ENCODE measurements around the gene SCG5. TPM values are rescaled to one million over a fixed set of nuclear protein-coding genes. Genes with fewer than 3 reads are reported as not detected.

Gene SCG5
- polyA plus RNA-seq, 3 donors, result 0.83 to 59.5 (median 3.4) TPM

GRCh38 chr15:32738666-32739065 is 97.2 kb downstream of the SCG5 start:
- H3K27ac ChIP-seq (ENCODE audit: low read depth, low read length), result no peak overlapping the region
- WGBS, 3 donors, result 81 to 91% (median 85%) methylated on average over 1 of the region's 1 CpG

DNA sequence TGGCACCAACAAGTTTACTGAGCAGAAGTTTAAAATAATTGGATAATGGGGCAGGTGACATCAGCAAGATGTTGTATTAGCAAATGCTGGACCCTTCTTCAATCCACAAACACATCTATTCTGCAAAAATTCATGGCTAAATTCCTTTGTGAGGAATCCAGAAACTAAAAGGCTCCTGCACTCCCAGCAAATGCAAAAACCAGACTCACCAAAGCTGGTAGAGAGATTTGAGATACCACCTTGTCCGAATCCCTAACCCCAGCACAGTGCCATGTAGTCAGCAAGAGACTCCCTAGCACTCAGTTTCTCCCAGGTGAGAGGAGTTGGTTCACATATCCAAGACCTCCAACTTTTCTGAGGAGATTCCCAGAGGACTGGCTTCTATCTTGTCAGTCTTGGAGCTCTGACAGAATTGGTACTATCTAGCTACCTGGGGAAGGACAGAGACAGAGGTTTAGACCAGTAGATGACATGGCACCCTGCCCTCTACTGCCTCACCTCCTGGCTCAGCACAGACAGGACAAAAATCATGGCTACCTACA is 98.1 kb downstream of the SCG5 start:
- 78 to 93% (median 82%) methylated on average over 1 of the region's 1 CpG for WGBS, 3 donors
- no peak overlapping the region for H3K27ac ChIP-seq (ENCODE audit: low read depth, low read length)

- H3K27ac ChIP-seq (ENCODE audit: low read depth, low read length), result no peak overlapping the region
- WGBS, 3 donors, result 59 to 66% (median 65%) methylated on average over 5 of the region's 5 CpGs
Measured at GRCh38 chr15:32743411-32744140, 102.1 kb downstream of the SCG5 start.

DNA sequence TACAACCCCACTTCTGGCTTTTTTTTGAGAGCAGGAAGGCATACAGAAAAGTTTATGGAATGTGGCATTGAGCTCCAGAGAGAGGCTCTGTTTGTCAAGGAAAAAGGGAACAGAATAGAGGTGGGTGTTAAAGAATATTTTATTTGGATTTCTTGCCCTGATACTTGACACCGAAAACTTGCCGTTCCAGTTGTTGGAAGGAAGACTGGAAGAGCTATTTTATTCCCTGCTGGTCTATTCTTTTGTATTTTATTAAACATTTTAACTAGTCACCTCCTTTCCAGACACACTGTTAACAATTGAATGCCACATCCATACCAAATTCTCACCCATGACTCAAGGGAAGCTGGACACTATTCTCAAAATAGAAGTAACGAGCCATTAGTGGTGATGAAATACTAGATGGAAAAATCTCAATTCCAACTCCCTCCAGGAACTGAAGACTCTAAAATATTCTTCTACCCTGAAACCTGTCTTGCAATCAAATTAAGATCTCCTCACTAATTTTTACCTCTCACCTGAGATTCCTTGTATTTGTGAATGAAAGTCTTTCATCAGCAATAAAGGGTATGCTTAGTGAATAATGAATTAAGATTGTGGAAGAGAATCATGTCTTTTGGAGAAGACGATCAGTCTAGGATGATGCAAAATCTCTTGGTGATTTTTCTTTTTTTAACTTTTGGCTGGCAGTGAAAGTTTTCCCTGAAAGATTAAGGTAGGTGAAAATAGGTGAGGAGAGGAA is 104.8 kb downstream of the SCG5 start:
- H3K27ac ChIP-seq (ENCODE audit: low read depth, low read length), result no peak overlapping the region
- WGBS, 3 donors, result 75 to 92% (median 88%) methylated on average over 4 of the region's 4 CpGs

Other genes with a start within 250 kb of the SCG5 start
- 1 to 10 TPM in 2 of 3 donors, under 1 TPM in 1; 0.33 to 1.8 (median 1.2) TPM for gene GOLGA8K, start 238.4 kb upstream of the SCG5 start, polyA plus RNA-seq
- under 1 TPM; 0.45 to 0.74 (median 0.51) TPM for gene GOLGA8O, start 186.1 kb upstream of the SCG5 start, polyA plus RNA-seq
- gene GOLGA8N, start 48.3 kb upstream of the SCG5 start, polyA plus RNA-seq, result 10 to 100 TPM in 2 of 3 donors, 1 to 10 TPM in 1; 7.0 to 57.7 (median 11.5) TPM
- gene ARHGAP11A, start 26.2 kb upstream of the SCG5 start, polyA plus RNA-seq, result 1 to 10 TPM; 1.1 to 4.2 (median 1.1) TPM
- gene GREM1, start 76.3 kb downstream of the SCG5 start, polyA plus RNA-seq, result 10 to 100 TPM in 1 of 3 donors, 1 to 10 TPM in 1, under 1 TPM in 1; 0.76 to 14.4 (median 1.5) TPM